Endothelial cell of umbilical vein (primary cell): ENCODE data around the gene GPR150. TPM values are rescaled to one million over a fixed set of nuclear protein-coding genes. Genes with fewer than 3 reads are reported as not detected.

ENCODE experiments used
- BruUV-seq: library from RNA; stranded (reverse); fragments of 400-500 nt; replicated peaks from 2 replicates; lab custom pipeline; 2021; lab: Mats Ljungman, UMichigan
- CTCF ChIA-PET: fragments of 300-600, 350-600 bp; sonication (Branson Sonifier 250); formaldehyde crosslinking; loops from one replicate; lab custom pipeline; 2021; ENCODE audit warnings: antibody characterized with exemption, inconsistent platforms; lab: Charles Lee
- POLR2A ChIA-PET: fragments of 300-600, 350-600 bp; sonication (Branson Sonifier 250); formaldehyde crosslinking; loops from one replicate; lab custom pipeline; 2021; ENCODE audit warnings: antibody characterized with exemption, inconsistent platforms; lab: Charles Lee
- DNase-seq: peaks from one replicate; pipeline ENCODE4 v3.0.0-alpha.2; 2011; ENCODE audit warnings: low read depth, low spot score
- FAIRE-seq: peaks from 2 replicates; lab custom pipeline; 2011; peaks lifted over from hg19 to GRCh38; lab: Jason Lieb, UNC
- H2AFZ ChIP-seq: 2 replicates; pipeline ENCODE4 v1.6.0; 2012; ENCODE audit warnings: low read depth, low read length, control low read depth, inconsistent platforms
- H3K27ac ChIP-seq: 2 replicates; pipeline ENCODE4 v1.5.1; 2011; ENCODE audit warnings: low read depth, mild to moderate bottlenecking, control low read depth, low read length, moderate library complexity; ENCODE audit not compliant: insufficient read depth
- H3K27me3 ChIP-seq, 2 experiments: 2 replicates each; pipeline versions ENCODE4 v1.6.0 to v1.6.1; 2011; ENCODE audit warnings: low read length in 2 of 2, mixed read lengths in 1 of 2; ENCODE audit not compliant: control insufficient read depth in 2 of 2, insufficient read depth in 2 of 2
- H3K36me3 ChIP-seq, 2 experiments: 2 replicates in 1 of 2; 3 replicates in 1 of 2; pipeline ENCODE4 v1.5.1; 2011; ENCODE audit warnings: low read length in 2 of 2, mild to moderate bottlenecking in 1 of 2, moderate library complexity in 1 of 2; ENCODE audit not compliant: control insufficient read depth in 2 of 2, insufficient read depth in 2 of 2; ENCODE audit errors: extremely low read depth in 1 of 2
- H3K4me1 ChIP-seq: 3 replicates; pipeline ENCODE4 v1.5.1; 2011; ENCODE audit warnings: mild to moderate bottlenecking, low read length; ENCODE audit not compliant: control insufficient read depth, insufficient read depth; ENCODE audit errors: extremely low read depth
- H3K4me2 ChIP-seq: 2 replicates; pipeline ENCODE4 v1.6.1; 2011; ENCODE audit warnings: low read length, control low read depth, mixed read lengths; ENCODE audit not compliant: insufficient read depth
- H3K4me3 ChIP-seq, 3 experiments: fragments of 200-600 bp in 1 of 3; sonication (generic), shearing (Covaris generic) in 1 of 3; replicated peaks in 1 of 3; 2 replicates each; pipeline ENCODE4 v1.5.1; 2011 to 2016; ENCODE audit warnings: control low read depth in 3 of 3, low read length in 3 of 3, mild to moderate bottlenecking in 2 of 3, inconsistent platforms in 1 of 3, low read depth in 1 of 3, moderate library complexity in 1 of 3; ENCODE audit not compliant: insufficient read depth in 1 of 3
- H3K79me2 ChIP-seq: 2 replicates; pipeline ENCODE4 v1.6.0; 2012; ENCODE audit warnings: low read length, inconsistent platforms; ENCODE audit not compliant: control insufficient read depth, insufficient read depth
- H3K9ac ChIP-seq: replicated peaks from 2 replicates; pipeline ENCODE3; 2011; ENCODE audit warnings: low read length, control low read depth; ENCODE audit not compliant: insufficient read depth; ENCODE audit errors: extremely low read depth
- H3K9me1 ChIP-seq: replicated peaks from 3 replicates; pipeline ENCODE4 v1.6.0; 2011; ENCODE audit warnings: mild to moderate bottlenecking, low read length; ENCODE audit not compliant: control insufficient read depth, insufficient read depth; ENCODE audit errors: extremely low read depth
- H3K9me3 ChIP-seq: replicated peaks from 2 replicates; pipeline ENCODE4 v1.5.1; 2012; ENCODE audit warnings: low read length, inconsistent platforms; ENCODE audit not compliant: control insufficient read depth, insufficient read depth
- H4K20me1 ChIP-seq: replicated peaks from 2 replicates; pipeline ENCODE3; 2011; ENCODE audit warnings: mild to moderate bottlenecking, low read length; ENCODE audit not compliant: control insufficient read depth, insufficient read depth; ENCODE audit errors: extremely low read depth
- EZH2 ChIP-seq: IDR thresholded peaks from 2 replicates; pipeline ENCODE4 v1.6.1; 2012; ENCODE audit warnings: borderline replicate concordance, low read depth, mild to moderate bottlenecking, moderate library complexity, low read length, inconsistent platforms; ENCODE audit not compliant: severe bottlenecking
- FOS ChIP-seq: IDR thresholded peaks from 2 replicates; pipeline ENCODE4 v1.6.1; 2011; ENCODE audit warnings: mild to moderate bottlenecking, low read length, moderate library complexity, borderline replicate concordance; ENCODE audit not compliant: insufficient read depth
- GATA2 ChIP-seq: IDR thresholded peaks from 2 replicates; pipeline ENCODE4 v1.7.0; 2011; ENCODE audit warnings: low read depth, mild to moderate bottlenecking, moderate library complexity, mixed read lengths, low read length; ENCODE audit not compliant: insufficient read length, insufficient read depth
- JUN ChIP-seq: IDR thresholded peaks from 2 replicates; pipeline ENCODE4 v1.6.1; 2011; ENCODE audit warnings: borderline replicate concordance, low read depth; ENCODE audit not compliant: insufficient read length, insufficient read depth
- MYC ChIP-seq: IDR thresholded peaks from one replicate; pipeline ENCODE4 v1.6.1; 2011; ENCODE audit warnings: mild to moderate bottlenecking, low read depth, low read length
- POLR2A ChIP-seq: IDR thresholded peaks from 2 replicates; pipeline ENCODE4 v1.6.1; 2012; ENCODE audit warnings: low read depth, mild to moderate bottlenecking, control low read depth, low read length
- POLR2AphosphoS5 ChIP-seq: IDR thresholded peaks from 2 replicates; pipeline ENCODE4 v1.6.1; 2012; ENCODE audit warnings: low read depth, mild to moderate bottlenecking, control low read depth, low read length, moderate library complexity; ENCODE audit not compliant: insufficient read depth
- dilution Hi-C: fragments of 300-500 bp; cut with MboI; formaldehyde crosslinking; loops from one replicate; pipeline ENCODE4 v1.15.0; 2019; ENCODE audit warnings: low sequenced_read_pairs; ENCODE audit not compliant: extremely low pct_ligation_motif_present
- intact Hi-C: fragments of 100-400 bp; cut with micrococcal nuclease; formaldehyde crosslinking; loops from one replicate; pipeline ENCODE4 v1.10.0; 2022
- polyA plus RNA-seq, 4 experiments: library from polyadenylated mRNA; depleted of rRNA in 3 of 4; stranded (reverse) in 3 of 4; unstranded in 1 of 4; fragments of >200 nt; gene quantifications; 2 replicates each; pipeline versions ENCODE4 v1.2.1 to v1.2.3, GENCODE V29; 2011 to 2012; ENCODE audit warnings: missing spikeins in 1 of 4
- total RNA-seq: library from RNA; stranded (reverse); gene quantifications from 2 replicates; pipeline ENCODE4 v1.2.3, GENCODE V29; 2021

Gene GPR150
- total and polyA plus RNA-seq, 2 donors (not counting 3 experiments of a cell fraction or from before 2014, with no cell fraction given) = 0.28 to 0.31 TPM

DNA sequence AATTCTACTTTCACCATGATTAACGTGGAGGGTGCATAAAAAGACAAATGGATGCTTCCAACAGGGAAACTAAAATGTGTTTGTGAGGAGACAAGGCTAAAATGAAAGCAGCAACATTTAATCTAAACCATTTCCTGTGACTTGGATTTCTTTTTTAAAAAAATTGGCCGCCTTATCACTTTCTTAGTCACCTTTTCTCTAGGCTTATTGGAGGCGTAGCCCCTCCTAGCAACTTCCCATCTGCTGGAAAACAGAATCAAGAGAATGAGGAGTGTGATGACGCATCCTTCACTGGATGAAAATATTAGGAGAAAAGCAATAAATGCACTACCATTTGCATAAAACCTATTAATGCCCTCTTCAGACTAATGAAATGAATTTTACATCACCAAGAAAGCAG is 791 bp upstream of the GPR150 start:
- CTCF ChIA-PET = no interaction called here

DNA sequence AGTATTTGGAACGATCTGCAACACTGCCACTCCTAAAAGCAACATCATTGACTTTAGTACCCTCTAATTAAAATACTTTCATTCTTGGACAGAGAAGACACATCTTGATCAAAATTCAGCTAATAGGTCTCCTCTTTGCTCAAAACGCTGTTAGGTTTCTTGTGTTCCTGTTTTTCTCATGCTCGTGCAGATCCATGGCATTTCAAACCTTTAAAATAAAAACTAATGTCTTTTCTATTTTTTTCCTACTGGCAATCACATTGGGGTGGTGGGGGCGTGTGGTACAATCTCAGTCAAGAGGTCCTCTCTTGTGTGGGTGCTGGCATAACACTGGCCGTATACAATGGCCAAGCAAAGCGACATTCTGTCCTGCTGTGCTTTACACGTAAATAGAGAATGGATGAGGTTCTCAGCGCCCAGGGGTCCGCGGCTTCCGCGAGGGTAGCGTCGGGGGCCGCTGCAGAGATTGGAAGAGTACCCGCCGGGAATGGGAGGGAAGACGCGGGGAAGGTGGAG is 315 bp upstream of the GPR150 start:
- Histone ChIP-seq H3K27ac (peak overlapping the region; percentile 6), H3K4me3 (peak overlapping the region; percentile 18 to 54 (median 53)), H3K9ac (peak overlapping the region; percentile 42), H3K79me2 (no peaks in the 10 kb centered on the region), H3K27me3 (no peaks in the 10 kb centered on the region), H2AFZ (peak overlapping the region; percentile 89), H4K20me1 (no peaks in the 10 kb centered on the region), H3K4me2 (peak overlapping the region; percentile 89), H3K36me3 (no peaks in the 10 kb centered on the region), H3K9me1 (no peaks in the 10 kb centered on the region), H3K9me3 (no peaks in the 10 kb centered on the region), H3K4me1 (peaks cover 23% of the 10 kb centered on the region)
- DNase-seq (no peak), FAIRE-seq (no peak)
- dilution Hi-C loops = no loop called here
- no peak for TF ChIP-seq FOS
- no peak for TF ChIP-seq POLR2AphosphoS5
- POLR2A ChIA-PET = no interaction called here
- CTCF ChIA-PET = no interaction called here
- no TSS peak for BruUV-seq
- intact Hi-C loops = loop anchor here (1.0 kb wide), 1 partner anchor 64 kb away; the partner anchor contains the start of gene ARSK

More for the DNA sequence above, 791 bp upstream of the GPR150 start:
- dilution Hi-C loops = no loop called here
- POLR2A ChIA-PET = no interaction called here
- no TSS peak for BruUV-seq
- H3K79me2 ChIP-seq = no peaks in the 10 kb centered on the region
- no peaks in the 10 kb centered on the region for H3K9me1 ChIP-seq
- H3K4me1 ChIP-seq = peaks cover 23% of the 10 kb centered on the region
- peak overlapping the region; percentile 44 for H3K27ac ChIP-seq
- peak overlapping the region in 1 of 3 experiments; percentile 53 for H3K4me3 ChIP-seq
- FAIRE-seq (peak; percentile 76), DNase-seq (peak; percentile 45)
- TF ChIP-seq EZH2 (no peak), FOS (peak; percentile 39), GATA2 (peak; percentile 16), POLR2A (peak; percentile 40), POLR2AphosphoS5 (peak; percentile 31), JUN (peak; percentile 8), MYC (no peak)
- peak overlapping the region; percentile 69 for H2AFZ ChIP-seq
- H3K36me3 ChIP-seq = no peaks in the 10 kb centered on the region
- H3K9ac ChIP-seq = peak overlapping the region; percentile 12
- no peaks in the 10 kb centered on the region for H4K20me1 ChIP-seq
- peak overlapping the region; percentile 89 for H3K4me2 ChIP-seq
- H3K27me3 ChIP-seq = no peaks in the 10 kb centered on the region
- no peaks in the 10 kb centered on the region for H3K9me3 ChIP-seq
- intact Hi-C loops = no loop called here
